Left renal pelvis (tissue), 4 donors: ENCODE data around the gene CDC37L1. TPM values are rescaled to one million over a fixed set of nuclear protein-coding genes. Genes with fewer than 3 reads are reported as not detected.
"Not testable (repeated sequence)": the region's sequence is repeated elsewhere in the genome, so short reads cannot be mapped to it uniquely, and the experiment has no call there.

ENCODE experiments used
- DNase-seq, 4 donors: peaks; one replicate each; pipeline ENCODE4 v3.0.0-alpha.2; 2013; ENCODE audit warnings: low read depth in 4 of 4, low spot score in 3 of 4
- polyA plus RNA-seq, 4 donors: library from polyadenylated mRNA; unstranded; fragments of 120-200 nt; gene quantifications; one replicate each; pipeline ENCODE4 v1.2.1, GENCODE V29; 2013; ENCODE audit not compliant: insufficient read length in 4 of 4

The CDC37L1 gene
- polyA plus RNA-seq, 4 donors: 16.2 to 23.6 (median 20.4) TPM

GRCh38 chr9:4746278-4747030 is 67.1 kb downstream of the CDC37L1 start:
- DNase-seq: no peak

GRCh38 chr9:4748612-4749011 is 69.2 kb downstream of the CDC37L1 start:
- no peak for DNase-seq

GRCh38 chr9:4750023-4750673 is 70.8 kb downstream of the CDC37L1 start:
- DNase-seq: peak in 2 of 4 donors; percentile 15 to 34

GRCh38 chr9:4754530-4754929 is 75.2 kb downstream of the CDC37L1 start:
- not testable (repeated sequence) for DNase-seq

- DNase-seq: no peak
Measured at GRCh38 chr9:4755026-4755609, 75.7 kb downstream of the CDC37L1 start.

GRCh38 chr9:4756420-4756819 is 77.1 kb downstream of the CDC37L1 start:
- DNase-seq: peak in 2 of 4 donors; percentile 24 to 39

Other genes starting within 250 kb of the CDC37L1 start
- 10 to 100 TPM in 3 of 4 donors, 1 to 10 TPM in 1; 1.7 to 22.2 (median 20.6) TPM for gene SLC1A1, start 189.1 kb upstream of the CDC37L1 start, polyA plus RNA-seq
- 10 to 100 TPM in 3 of 4 donors, 1 to 10 TPM in 1; 9.9 to 18.8 (median 16.9) TPM for gene PLPP6, start 17.3 kb upstream of the CDC37L1 start, polyA plus RNA-seq
- gene SPATA6L, start 13.1 kb upstream of the CDC37L1 start, polyA plus RNA-seq: 1 to 10 TPM in 3 of 4 donors, under 1 TPM in 1; 0.60 to 6.1 (median 4.3) TPM
- gene AK3, start 61.6 kb downstream of the CDC37L1 start, polyA plus RNA-seq: 100 to 1,000 TPM in 3 of 4 donors, 10 to 100 TPM in 1; 76.7 to 120 (median 108) TPM
- gene RCL1, start 113.4 kb downstream of the CDC37L1 start, polyA plus RNA-seq: 10 to 100 TPM; 14.7 to 20.4 (median 18.7) TPM